H54 (cell line): ENCODE measurements around the gene DLG2.

Source experiments
- DNase-seq: peaks from one replicate; pipeline ENCODE4 v3.0.0; 2011; ENCODE audit warnings: low spot score, mixed read lengths; ENCODE audit not compliant: insufficient read length
- FAIRE-seq: peaks from 3 replicates; lab custom pipeline; 2011; peaks lifted over from hg19 to GRCh38; lab: Jason Lieb, UNC
- POLR2A ChIP-seq: IDR thresholded peaks from 2 replicates; pipeline ENCODE4 v1.6.1; 2011; ENCODE audit warnings: low read depth, mild to moderate bottlenecking, low read length

The DLG2 gene

GRCh38 chr11:83685730-83686129 lies 1941.4 kb downstream of the DLG2 start:
- DNase-seq: no peak
- no peak for TF ChIP-seq POLR2A
- FAIRE-seq: no peak

GRCh38 chr11:83684071-83684470 lies 1943.1 kb downstream of the DLG2 start:
- TF ChIP-seq POLR2A: no peak
- FAIRE-seq (no peak), DNase-seq (no peak)

DNA sequence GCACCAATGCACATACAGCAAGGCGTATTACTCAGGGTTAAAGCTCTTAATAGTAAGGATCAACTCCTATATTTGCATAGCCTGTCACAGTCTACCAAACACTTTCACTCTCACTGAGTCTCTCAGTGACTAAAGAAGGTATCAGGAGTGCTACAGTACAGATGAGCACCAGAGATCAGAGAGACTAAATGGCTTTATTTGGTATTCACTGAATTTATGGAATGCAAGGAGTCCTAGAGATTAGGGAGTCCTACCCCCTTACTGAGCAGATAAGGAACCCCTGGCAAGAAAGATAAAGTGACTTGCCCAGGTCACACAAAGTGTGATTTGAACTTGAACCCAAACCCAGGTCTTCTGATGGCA lies 1944.6 kb downstream of the DLG2 start:
- TF ChIP-seq POLR2A: no peak
- DNase-seq: no peak
- FAIRE-seq: no peak

GRCh38 chr11:83681906-83682610 lies 1945.1 kb downstream of the DLG2 start:
- DNase-seq (no peak), FAIRE-seq (no peak)
- TF ChIP-seq POLR2A: no peak

DNA sequence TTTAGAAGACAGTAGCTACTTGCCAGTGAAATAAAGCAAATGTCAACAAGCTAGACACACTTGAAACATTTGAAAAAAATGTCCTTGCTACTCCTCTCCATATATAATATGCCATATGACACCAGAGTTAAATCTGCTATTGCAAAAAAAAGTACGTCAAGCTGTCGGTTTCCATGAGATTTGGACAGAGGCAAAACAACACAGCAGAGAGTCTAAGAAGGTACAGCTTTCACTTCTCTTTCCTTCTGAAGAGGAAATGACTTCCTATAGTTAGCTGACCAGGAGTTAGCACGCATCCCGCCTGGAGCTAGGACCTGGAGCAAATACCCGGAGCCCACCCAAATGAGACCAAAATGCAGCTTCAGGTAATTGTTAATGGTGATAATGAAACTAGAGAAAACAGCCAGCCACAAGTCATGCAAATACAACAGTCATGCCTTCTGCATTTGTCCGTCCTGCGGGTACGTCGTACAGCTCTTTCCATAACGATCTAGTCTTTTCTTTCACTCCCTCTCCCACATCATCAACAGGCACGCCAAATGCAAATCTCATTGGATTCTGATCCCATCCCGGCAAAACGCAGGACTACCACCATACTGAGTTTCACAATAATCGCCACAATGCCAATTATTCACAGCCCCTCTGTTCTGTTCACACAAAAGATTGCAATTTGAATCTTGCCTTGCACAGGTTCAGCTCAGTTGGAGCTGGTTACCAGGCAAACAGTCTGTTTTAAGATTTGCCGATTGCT lies 1945.9 kb downstream of the DLG2 start:
- DNase-seq (no peak), FAIRE-seq (no peak)
- no peak for TF ChIP-seq POLR2A

DNA sequence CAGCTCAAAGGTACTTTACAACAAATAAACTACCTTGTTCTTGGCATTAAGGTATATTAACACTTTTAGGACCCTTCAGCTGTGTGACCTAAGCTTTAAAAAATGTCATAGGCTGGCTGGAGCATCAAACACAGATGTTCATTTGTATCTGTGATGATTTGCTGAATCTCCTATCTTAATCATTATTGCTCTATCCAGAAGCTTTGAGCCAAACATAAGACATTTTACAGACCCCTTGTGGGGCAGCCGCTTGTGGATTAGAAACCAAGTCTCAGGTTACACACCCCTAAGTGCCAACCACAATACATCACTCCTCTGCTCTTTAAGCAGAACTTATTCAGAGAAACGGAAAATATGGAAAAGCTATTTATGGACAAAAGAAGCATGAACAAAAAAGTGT lies 1946.8 kb downstream of the DLG2 start:
- TF ChIP-seq POLR2A: no peak
- DNase-seq (no peak), FAIRE-seq (no peak)

- FAIRE-seq (no peak), DNase-seq (no peak)
- TF ChIP-seq POLR2A: no peak
Measured at GRCh38 chr11:83678831-83679584, 1948.1 kb downstream of the DLG2 start.

DNA sequence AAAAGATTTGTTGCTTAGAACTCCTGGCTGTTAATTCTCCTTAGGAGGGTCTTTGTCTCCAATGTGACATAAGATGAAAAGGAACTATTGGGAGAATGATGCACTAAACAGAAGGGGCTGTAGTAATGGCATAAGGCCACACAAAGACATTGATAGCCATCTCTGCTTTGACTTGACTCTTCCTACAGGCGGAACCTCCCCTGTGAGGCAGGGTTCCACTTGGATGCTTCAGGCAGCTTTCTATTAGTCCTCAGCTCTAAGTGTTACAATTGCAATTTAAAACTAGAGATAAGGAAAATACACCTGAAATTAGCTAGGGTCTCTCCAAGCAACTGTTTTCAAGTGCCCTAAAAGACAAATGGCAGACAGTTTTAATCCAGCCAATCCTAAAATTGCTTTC lies 1949.4 kb downstream of the DLG2 start:
- no peak for TF ChIP-seq POLR2A
- no peak for FAIRE-seq
- DNase-seq: no peak

GRCh38 chr11:83676056-83676601 lies 1951.0 kb downstream of the DLG2 start:
- FAIRE-seq: no peak
- no peak for TF ChIP-seq POLR2A
- DNase-seq: no peak

GRCh38 chr11:83674102-83674896 lies 1952.8 kb downstream of the DLG2 start:
- no peak for DNase-seq
- TF ChIP-seq POLR2A: no peak
- no peak for FAIRE-seq

DNA sequence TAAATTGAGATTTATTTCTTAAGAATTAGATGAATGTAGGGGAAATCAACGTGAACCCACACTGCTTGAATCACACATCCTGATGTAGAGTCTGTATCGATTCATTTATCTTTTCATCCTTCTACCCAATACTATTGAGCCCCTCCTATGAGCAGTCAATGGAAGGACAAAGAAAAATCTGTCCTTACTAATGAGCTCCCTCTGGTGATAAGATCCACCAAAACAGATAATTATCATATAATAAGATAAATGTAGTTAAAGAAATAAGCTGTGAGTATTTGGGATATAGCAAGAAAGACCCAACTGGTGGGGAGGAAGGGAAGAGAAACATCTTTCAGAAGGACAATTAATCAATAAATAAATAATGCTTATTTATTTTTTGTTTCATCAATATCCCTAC lies 1955.9 kb downstream of the DLG2 start:
- DNase-seq (no peak), FAIRE-seq (no peak)
- no peak for TF ChIP-seq POLR2A

GRCh38 chr11:83666149-83666548 lies 1961.0 kb downstream of the DLG2 start:
- TF ChIP-seq POLR2A: no peak
- FAIRE-seq (no peak), DNase-seq (no peak)

- TF ChIP-seq POLR2A: no peak
- DNase-seq: no peak
- no peak for FAIRE-seq
Measured at GRCh38 chr11:83663988-83664387, 1963.2 kb downstream of the DLG2 start.
